CD4-positive, alpha-beta T cell treated with Interleukin-17A for 4 hours (primary cell): ENCODE measurements around the gene MRPS17.

Source experiments
- DNase-seq: peaks from one replicate; pipeline ENCODE4 v3.0.0-alpha.2; 2020; ENCODE audit warnings: mixed read lengths

The MRPS17 gene

DNA sequence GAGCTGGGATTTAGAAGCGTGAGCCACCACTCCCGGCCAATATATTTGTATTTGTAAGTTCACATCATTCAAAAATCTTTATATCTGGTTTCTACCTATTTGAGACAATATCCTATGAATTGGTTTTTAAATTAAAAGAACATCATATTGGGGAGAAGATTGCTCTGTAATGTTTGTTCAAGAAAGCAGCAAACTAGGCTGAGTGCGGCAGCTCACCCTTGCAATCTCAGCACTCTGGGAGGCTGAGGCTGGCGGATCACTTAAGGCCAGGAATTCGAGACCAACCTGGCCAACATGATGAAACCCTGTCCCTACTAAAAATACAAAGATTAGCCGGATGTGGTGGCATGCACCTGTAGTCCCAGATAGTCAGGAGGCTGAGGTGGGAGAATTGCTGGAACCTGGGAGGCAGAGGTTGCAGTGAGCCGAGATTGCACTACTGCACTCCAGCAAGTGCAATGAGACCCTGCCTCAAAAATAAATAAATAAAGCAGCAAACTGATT is 22.1 kb downstream of the MRPS17 start:
- DNase-seq, result no peak

DNA sequence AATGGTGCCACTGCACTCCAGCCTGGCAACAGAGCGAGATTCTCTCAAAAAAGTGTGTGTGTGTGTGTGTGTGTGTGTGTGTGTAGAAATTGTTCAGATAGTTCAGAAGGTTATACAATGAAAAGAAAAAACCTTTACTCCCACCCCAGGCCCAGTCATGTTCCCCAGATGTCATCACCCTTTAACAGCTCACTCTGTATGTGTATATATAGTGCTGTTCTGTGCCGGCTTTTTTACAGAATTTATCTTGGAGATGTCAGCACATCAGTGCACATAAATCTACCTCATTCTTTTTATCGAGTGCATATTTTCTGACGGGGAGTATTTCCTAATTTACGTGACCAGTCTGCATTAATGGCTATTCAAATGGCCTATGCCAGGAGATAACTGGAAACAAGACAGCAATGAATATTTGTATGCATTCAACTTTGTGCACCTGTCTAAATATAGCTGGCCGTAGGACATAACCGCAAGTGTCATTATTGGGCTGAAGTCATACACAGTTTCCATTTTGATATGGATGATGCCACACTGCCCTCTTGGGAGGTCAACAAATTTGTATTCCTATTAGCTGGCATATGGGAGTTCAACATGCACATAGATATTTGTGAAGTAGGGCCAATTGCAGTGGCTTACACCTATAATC is 24.4 kb downstream of the MRPS17 start:
- DNase-seq, result no peak

DNA sequence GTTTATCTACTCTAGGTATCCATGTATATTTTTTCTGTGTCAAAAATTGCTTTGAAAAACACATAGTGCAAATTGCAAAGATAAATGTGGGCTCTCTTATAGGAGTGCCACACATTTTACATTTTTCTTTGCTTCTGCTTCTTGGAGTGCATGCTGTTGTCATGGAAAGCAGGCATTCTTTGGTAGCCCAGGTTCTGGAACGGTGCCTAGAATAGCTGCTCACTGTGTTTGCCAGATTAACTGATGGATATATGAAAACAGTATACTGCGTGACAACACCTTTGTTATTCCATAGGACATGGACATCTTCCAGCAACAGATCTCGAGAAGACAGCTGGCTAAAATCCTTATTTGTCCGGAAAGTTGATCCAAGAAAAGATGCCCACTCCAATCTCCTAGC is 26.2 kb downstream of the MRPS17 start:
- no peak for DNase-seq

DNA sequence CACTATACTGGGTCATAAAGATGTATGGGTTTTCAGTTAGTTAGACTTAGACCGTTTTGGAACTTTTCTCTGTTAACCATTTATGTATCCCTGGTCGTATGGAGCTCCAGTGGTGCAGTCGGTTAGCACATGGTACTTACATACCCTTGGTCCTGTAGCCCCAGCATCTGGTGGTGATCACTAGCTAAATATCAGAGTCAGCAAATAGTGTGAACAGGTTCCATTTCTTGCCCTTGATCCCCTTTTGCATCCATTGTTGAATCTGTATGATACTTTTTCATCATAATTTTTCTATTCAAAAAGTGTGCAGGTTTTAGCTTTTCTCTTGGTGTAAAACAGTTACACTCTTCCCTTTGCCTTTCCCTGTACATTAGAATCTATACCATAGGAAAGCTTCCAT is 28.6 kb downstream of the MRPS17 start:
- DNase-seq, result no peak

DNA sequence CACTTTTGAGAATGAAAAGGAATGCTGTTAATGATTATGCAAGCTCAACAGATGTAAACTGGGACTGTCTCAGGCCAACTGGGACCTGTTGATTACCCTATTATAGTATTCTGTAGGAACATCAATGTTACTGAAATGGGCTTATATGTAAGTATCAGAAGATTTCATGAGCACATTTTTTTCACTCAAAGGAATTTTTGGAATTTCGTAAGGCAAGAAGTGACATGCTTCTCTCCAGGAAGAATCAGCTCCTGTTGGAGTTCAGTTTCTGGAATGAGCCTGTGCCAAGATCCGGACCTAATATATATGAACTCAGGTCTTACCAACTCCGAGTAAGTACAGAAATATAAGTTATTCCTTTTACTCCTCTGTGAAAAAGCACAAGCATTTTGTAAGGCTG is 31.9 kb downstream of the MRPS17 start:
- DNase-seq, result no peak

DNA sequence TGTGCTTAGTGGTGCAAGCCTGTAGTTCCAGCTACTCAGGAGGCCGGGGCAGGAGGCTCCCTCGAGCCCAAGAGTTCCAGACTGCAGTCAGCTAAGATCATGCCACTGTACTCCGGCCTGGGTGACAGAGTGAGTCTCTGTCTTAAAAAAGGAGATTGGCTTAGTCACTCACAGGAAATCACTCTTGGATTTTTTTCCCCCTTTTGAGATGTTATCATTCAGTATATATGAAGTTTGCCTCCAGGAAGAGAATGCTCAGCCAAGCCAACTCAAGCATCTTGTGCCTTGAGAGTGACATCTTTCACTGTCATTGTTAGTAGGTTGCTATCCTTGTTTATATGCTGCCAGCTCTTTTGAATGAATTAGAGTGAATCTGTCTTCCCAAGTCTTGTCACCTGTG is 40.7 kb downstream of the MRPS17 start:
- DNase-seq, result no peak

DNA sequence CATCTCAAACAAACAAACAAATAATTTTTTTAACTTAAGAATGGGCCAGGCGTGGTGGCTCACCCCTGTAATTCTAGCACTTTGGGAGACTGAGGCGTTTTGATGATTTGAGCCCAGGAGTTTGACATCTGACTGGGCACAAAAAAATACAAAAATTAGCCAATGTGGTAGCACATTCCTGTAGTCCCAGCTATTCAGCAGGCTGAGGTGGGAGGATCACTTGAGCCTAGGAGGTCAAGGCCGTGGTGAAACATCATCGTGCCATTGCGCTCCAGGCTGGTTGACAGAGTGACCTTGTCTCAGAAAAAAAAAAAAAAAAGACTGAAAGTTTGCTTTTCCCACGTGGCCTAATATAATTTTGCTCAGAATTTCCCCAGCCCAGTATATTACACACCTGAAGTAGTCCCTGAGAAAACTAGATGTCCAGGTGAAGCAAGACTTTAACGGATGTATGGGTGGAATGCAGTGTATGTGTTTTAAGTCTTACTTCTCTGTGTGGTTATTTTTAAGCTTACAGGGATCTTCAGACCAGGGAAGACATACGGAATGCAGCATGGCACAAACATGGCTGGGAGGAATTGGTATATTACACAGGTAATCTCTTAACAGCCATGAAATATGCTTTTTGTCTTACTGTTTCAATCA is 45.3 kb downstream of the MRPS17 start:
- DNase-seq, result no peak

DNA sequence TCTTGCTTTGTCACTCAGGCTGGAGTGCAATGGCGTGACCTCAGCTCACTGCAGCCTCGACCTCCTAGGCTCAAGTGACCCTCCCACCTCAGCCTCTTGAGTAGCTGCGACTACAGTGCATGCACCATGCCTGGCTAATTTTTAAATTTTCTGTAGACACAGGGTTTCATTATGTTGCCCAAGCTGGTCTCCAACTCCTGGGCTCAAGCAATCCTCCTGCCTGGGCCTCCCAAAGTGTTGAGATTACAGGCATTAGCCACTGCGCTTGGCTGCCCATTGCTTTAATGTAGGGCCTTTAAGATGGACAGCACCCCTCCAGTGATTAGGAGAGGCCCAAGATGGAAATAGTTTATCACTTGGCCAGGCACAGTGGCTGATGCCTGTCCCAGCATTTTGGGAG is 52.1 kb downstream of the MRPS17 start:
- DNase-seq, result no peak
